ENCODE results near the gene SCUBE1. TPM values are rescaled to one million over a fixed set of nuclear protein-coding genes. Genes with fewer than 3 reads are reported as not detected.

Gene SCUBE1
- total RNA-seq, 1 experiment from 2014 or later, result 3.9 TPM

- Histone ChIP-seq H3K27ac (ENCODE audit: low read depth, low read length) (no peak overlapping the region), H3K79me2 (ENCODE audit: insufficient read depth, low read length) (no peaks in the 10 kb centered on the region), H4K20me1 (ENCODE audit: insufficient read depth) (no peaks in the 10 kb centered on the region), H3K36me3 (ENCODE audit: control insufficient read depth in 1 of 2, insufficient read depth in 2 of 2, low read length in 2 of 2) (no peaks in the 10 kb centered on the region), H3K27me3 (ENCODE audit: insufficient read depth, low read length) (no peaks in the 10 kb centered on the region), H3K9me3 (ENCODE audit: control insufficient read depth in 1 of 2, insufficient read depth in 1 of 2, low read depth in 1 of 2, low read length in 2 of 2) (no peaks in the 10 kb centered on the region), H3K4me2 (ENCODE audit: low read length) (no peak overlapping the region), H3K9me2 (ENCODE audit: insufficient read depth) (no peaks in the 10 kb centered on the region), H3K9ac (ENCODE audit: low read length) (no peak overlapping the region), H3K4me1 (ENCODE audit: control insufficient read depth in 1 of 2, insufficient read depth in 2 of 2, low read length in 2 of 2) (peaks cover 0 to 7% of the 10 kb centered on the region in 2 experiments; a peak in 1 of 4 replicates), H3K4me3 (replicated peaks in 1 of 2; ENCODE audit: low read depth in 1 of 2, low read length in 2 of 2) (no peak overlapping the region), H2AFZ (ENCODE audit: low read depth, low read length, poor library complexity, severe bottlenecking) (no peak overlapping the region)
- DNase-seq (ENCODE audit: low read depth, low spot score), result no peak
- intact Hi-C loops (cut with micrococcal nuclease), result no loop called here
- BruUV-seq (replicated peaks), result no TSS peak
- CTCF ChIA-PET, result interaction anchor here (1.1 to 6.0 kb wide), 5 partner anchors 38 to 152 kb away, joined by 5 to 66 read pairs (median 15); partner anchors contain the start of gene SCUBE1
- no peak for TF ChIP-seq JUND (IDR thresholded peaks at IDR 0.05)
- RAD21 ChIA-PET (ENCODE audit: low non-redundant PET in 1 of 2, low total read pairs in 2 of 2, uncharacterized antibody in 2 of 2, unreplicated experiment in 2 of 2), result interaction anchor here in 1 of 2 experiments (2.0 kb wide), 1 partner anchor 114 kb away, joined by 9 read pairs; no protein-coding TSS in a partner anchor
- POLR2A ChIA-PET, result no interaction called here
- ATAC-seq, result no peak
Measured at GRCh38 chr22:43232445-43232844, 110.7 kb downstream of the SCUBE1 start.

GRCh38 chr22:43231724-43232034 lies 111.5 kb downstream of the SCUBE1 start:
- RAD21 ChIA-PET (ENCODE audit: low non-redundant PET in 1 of 2, low total read pairs in 2 of 2, uncharacterized antibody in 2 of 2, unreplicated experiment in 2 of 2), result interaction anchor here (0.7 to 2.0 kb wide), 6 partner anchors 39 to 115 kb away, joined by 3 to 12 read pairs (median 5); no protein-coding TSS in a partner anchor
- no peak for TF ChIP-seq POLR2AphosphoS5 (IDR thresholded peaks at IDR 0.05; ENCODE audit: low read depth, low read length)
- no peak for TF ChIP-seq EZH2 (IDR thresholded peaks at IDR 0.05)
- no peak for TF ChIP-seq ATF3 (IDR thresholded peaks at IDR 0.05)
- TF ChIP-seq YY1 (IDR thresholded peaks at IDR 0.05; ENCODE audit: extremely low read depth, insufficient replicate concordance, low read depth, low read length), result no peak
- no peak for TF ChIP-seq MAX (IDR thresholded peaks at IDR 0.05)
- TF ChIP-seq ELF1 (IDR thresholded peaks at IDR 0.05; ENCODE audit: borderline replicate concordance, low read depth), result no peak
- TF ChIP-seq FOSL1 (IDR thresholded peaks at IDR 0.05; ENCODE audit: low read depth), result no peak
- no peak for TF ChIP-seq SRF (IDR thresholded peaks at IDR 0.05; ENCODE audit: low read depth)
- no peak for TF ChIP-seq RAD21 (IDR thresholded peaks at IDR 0.05; ENCODE audit: low read depth)
- TF ChIP-seq ZNF274 (IDR thresholded peaks at IDR 0.05; ENCODE audit: low read depth, low read length), result no peak
- no peak for TF ChIP-seq REST (IDR thresholded peaks at IDR 0.05; ENCODE audit: low read depth)
- no peak for TF ChIP-seq ZBTB33 (IDR thresholded peaks at IDR 0.05; ENCODE audit: extremely low read depth, insufficient replicate concordance, low read length)
- TF ChIP-seq SIN3A (IDR thresholded peaks at IDR 0.05; ENCODE audit: low read depth), result no peak
- no peak for TF ChIP-seq TCF7L2 (IDR thresholded peaks at IDR 0.05; ENCODE audit: borderline replicate concordance, extremely low read depth, insufficient read depth, insufficient read length)

More at GRCh38 chr22:43231724-43232034, 111.5 kb downstream of the SCUBE1 start:
- Histone ChIP-seq H3K9me2 (ENCODE audit: insufficient read depth) (no peaks in the 10 kb centered on the region), H3K9ac (ENCODE audit: low read length) (no peak overlapping the region), H4K20me1 (ENCODE audit: insufficient read depth) (no peaks in the 10 kb centered on the region), H3K4me1 (ENCODE audit: control insufficient read depth in 1 of 2, insufficient read depth in 2 of 2, low read length in 2 of 2) (peaks cover 0 to 7% of the 10 kb centered on the region in 2 experiments; a peak in 1 of 4 replicates), H2AFZ (ENCODE audit: low read depth, low read length, poor library complexity, severe bottlenecking) (no peak overlapping the region), H3K27ac (ENCODE audit: low read depth, low read length) (no peak overlapping the region), H3K9me3 (ENCODE audit: control insufficient read depth in 1 of 2, insufficient read depth in 1 of 2, low read depth in 1 of 2, low read length in 2 of 2) (no peaks in the 10 kb centered on the region), H3K4me3 (replicated peaks in 1 of 2; ENCODE audit: low read depth in 1 of 2, low read length in 2 of 2) (no peak overlapping the region), H3K79me2 (ENCODE audit: insufficient read depth, low read length) (no peaks in the 10 kb centered on the region), H3K4me2 (ENCODE audit: low read length) (no peak overlapping the region), H3K36me3 (ENCODE audit: control insufficient read depth in 1 of 2, insufficient read depth in 2 of 2, low read length in 2 of 2) (no peaks in the 10 kb centered on the region), H3K27me3 (ENCODE audit: insufficient read depth, low read length) (no peaks in the 10 kb centered on the region)
- ChIA-PET CTCF (interaction anchor here (0.6 to 6.0 kb wide), 19 partner anchors 9 to 611 kb away, joined by 3 to 66 read pairs (median 4); partner anchors contain the start of gene SCUBE1), POLR2A (no interaction called here)
- intact Hi-C loops (cut with micrococcal nuclease), result loop anchor here (1.0 to 2.0 kb wide), 3 partner anchors 39 to 154 kb away; no protein-coding TSS in a partner anchor
- no peak for DNase-seq (ENCODE audit: low read depth, low spot score)
- no peak for ATAC-seq
- BruUV-seq (replicated peaks), result no TSS peak

Measured in HCT116 (cell line).